Caco-2 (cell line): ENCODE measurements around the gene EIF3A. TPM values are rescaled to one million over a fixed set of nuclear protein-coding genes. Genes with fewer than 3 reads are reported as not detected.

Experiments
- BruUV-seq: library from RNA; stranded (reverse); fragments of 400-500 nt; replicated peaks from 2 replicates; lab custom pipeline; 2021; lab: Mats Ljungman, UMichigan
- CTCF ChIA-PET: fragments of 300-600 bp; sonication (Branson Sonifier 250); formaldehyde crosslinking; loops from one replicate; lab custom pipeline; 2022; ENCODE audit warnings: antibody characterized with exemption; lab: Charles Lee
- POLR2A ChIA-PET: fragments of 300-600 bp; sonication (Branson Sonifier 250); formaldehyde crosslinking; loops from one replicate; lab custom pipeline; 2022; ENCODE audit warnings: antibody characterized with exemption; lab: Charles Lee
- DNase-seq, 2 experiments: peaks; one replicate each; pipeline versions ENCODE4 v3.0.0 to v3.0.0-alpha.2; 2020 to 2022
- H3K27me3 ChIP-seq: replicated peaks from 2 replicates; pipeline ENCODE4 v1.6.0; 2011; ENCODE audit warnings: low read length; ENCODE audit not compliant: control insufficient read depth, insufficient read depth
- H3K36me3 ChIP-seq: 2 replicates; pipeline ENCODE4 v1.5.1; 2011; ENCODE audit warnings: low read length; ENCODE audit not compliant: control insufficient read depth, insufficient read depth
- H3K4me1 ChIP-seq: fragments of 250-450 bp; sonication (Bioruptor Pico); 2 replicates; pipeline ENCODE4 v1.5.1; 2020; ENCODE audit warnings: mild to moderate bottlenecking
- H3K4me3 ChIP-seq: 2 replicates; pipeline ENCODE4 v1.5.1; 2011; ENCODE audit warnings: low read depth, mild to moderate bottlenecking, control low read depth, low read length
- H3K9me3 ChIP-seq: fragments of 250-450 bp; sonication (Bioruptor Pico); 2 replicates; pipeline ENCODE4 v1.5.1; 2020; ENCODE audit warnings: mild to moderate bottlenecking, moderate library complexity
- H3K27ac Mint-ChIP-seq: one replicate; pipeline ENCODE4 v1.8.0; 2022; ENCODE audit warnings: mixed read lengths; ENCODE audit not compliant: unreplicated experiment
- H3K27me3 Mint-ChIP-seq: one replicate; pipeline ENCODE4 v1.8.0; 2022; ENCODE audit warnings: mixed read lengths; ENCODE audit not compliant: insufficient read depth, unreplicated experiment
- H3K36me3 Mint-ChIP-seq: one replicate; pipeline ENCODE4 v1.8.0; 2022; ENCODE audit warnings: mild to moderate bottlenecking, mixed read lengths; ENCODE audit not compliant: insufficient read depth, unreplicated experiment
- H3K4me1 Mint-ChIP-seq: one replicate; pipeline ENCODE4 v1.8.0; 2022; ENCODE audit warnings: low read depth, mixed read lengths; ENCODE audit not compliant: unreplicated experiment
- H3K4me3 Mint-ChIP-seq: one replicate; pipeline ENCODE4 v1.8.0; 2022; ENCODE audit warnings: mild to moderate bottlenecking, moderate library complexity, mixed read lengths; ENCODE audit not compliant: unreplicated experiment
- H3K9me3 Mint-ChIP-seq: one replicate; pipeline ENCODE4 v1.8.0; 2022; ENCODE audit warnings: mixed read lengths; ENCODE audit not compliant: unreplicated experiment
- CTCF ChIP-seq, 2 experiments: fragments of 200-600 bp in 1 of 2; IDR thresholded peaks; 1 replicate in 1 of 2; 2 replicates in 1 of 2; pipeline versions ENCODE4 v1.5.1 to v1.8.0; 2011 to 2022; ENCODE audit warnings: antibody characterized with exemption in 1 of 2, control low read depth in 1 of 2, inconsistent platforms in 1 of 2, low read depth in 1 of 2, low read length in 1 of 2, mild to moderate bottlenecking in 1 of 2, moderate library complexity in 1 of 2; ENCODE audit not compliant: insufficient read depth in 1 of 2, severe bottlenecking in 1 of 2, unreplicated experiment in 1 of 2
- intact Hi-C: fragments of 100-400 bp; cut with micrococcal nuclease; formaldehyde crosslinking; loops from one replicate; pipeline ENCODE4 v1.10.0; 2022; ENCODE audit not compliant: unreplicated experiment
- total RNA-seq: library from RNA; stranded (reverse); gene quantifications from 2 replicates; pipeline ENCODE4 v1.2.3, GENCODE V29; 2022

The EIF3A gene
- total RNA-seq, 1 experiment from 2014 or later: 146 TPM

- TF ChIP-seq CTCF (IDR thresholded peaks at IDR 0.05; ENCODE audit: insufficient read depth in 1 of 2, low read depth in 1 of 2, low read length in 1 of 2, severe bottlenecking in 1 of 2, unreplicated experiment in 1 of 2): no peak
- Mint-ChIP-seq H3K9me3 (no peaks in the 10 kb centered on the region), H3K27ac (no peak overlapping the region), H3K4me3 (peak overlapping the region; percentile 62), H3K27me3 (no peaks in the 10 kb centered on the region), H3K4me1 (peaks cover 15% of the 10 kb centered on the region), H3K36me3 (peaks cover 29% of the 10 kb centered on the region)
- POLR2A ChIA-PET: interaction anchor here (0.6 kb wide), 1 partner anchor 9 kb away, joined by 3 read pairs; no protein-coding TSS in a partner anchor
- Histone ChIP-seq H3K4me3 (peak overlapping the region; percentile 89), H3K27me3 (no peaks in the 10 kb centered on the region), H3K36me3 (no peaks in the 10 kb centered on the region), H3K4me1 (0 out of 2 replicates have a peak, but pooled peaks cover 12% of the 10 kb centered on the region), H3K9me3 (no peaks in the 10 kb centered on the region)
- intact Hi-C loops: no loop called here
- CTCF ChIA-PET: no interaction called here
- no peak for DNase-seq
- BruUV-seq: TSS peak; percentile 55
These were observed 24.5 kb upstream of the EIF3A start for GRCh38 chr10:119105155-119105554.

GRCh38 chr10:119104654-119105015 is 24.0 kb upstream of the EIF3A start:
- peak overlapping the region; percentile 89 for H3K4me3 ChIP-seq
- no peaks in the 10 kb centered on the region for H3K9me3 Mint-ChIP-seq
- H3K36me3 Mint-ChIP-seq: peaks cover 24% of the 10 kb centered on the region
- H3K27me3 Mint-ChIP-seq: no peaks in the 10 kb centered on the region
- no TSS peak for BruUV-seq
- peak overlapping the region; percentile 62 for H3K4me3 Mint-ChIP-seq
- TF ChIP-seq CTCF (IDR thresholded peaks at IDR 0.05; ENCODE audit: insufficient read depth in 1 of 2, low read depth in 1 of 2, low read length in 1 of 2, severe bottlenecking in 1 of 2, unreplicated experiment in 1 of 2): no peak
- no peaks in the 10 kb centered on the region for H3K36me3 ChIP-seq
- POLR2A ChIA-PET: interaction anchor here (0.6 to 0.8 kb wide), 2 partner anchors 9 to 21 kb away, joined by 3 to 5 read pairs; no protein-coding TSS in a partner anchor
- 0 out of 2 replicates have a peak, but pooled peaks cover 12% of the 10 kb centered on the region for H3K4me1 ChIP-seq
- no peaks in the 10 kb centered on the region for H3K27me3 ChIP-seq
- H3K27ac Mint-ChIP-seq: no peak overlapping the region
- intact Hi-C loops: loop anchor here (1.0 kb wide), 1 partner anchor 24 kb away; the partner anchor contains the start of gene EIF3A
- no peak for DNase-seq
- CTCF ChIA-PET: interaction anchor here (0.6 to 1.0 kb wide), 3 partner anchors 12 to 186 kb away, joined by 3 to 4 read pairs (median 3); no protein-coding TSS in a partner anchor
- peaks cover 15% of the 10 kb centered on the region for H3K4me1 Mint-ChIP-seq
- H3K9me3 ChIP-seq: no peaks in the 10 kb centered on the region

- H3K9me3 Mint-ChIP-seq: no peaks in the 10 kb centered on the region
- no peaks in the 10 kb centered on the region for H3K27me3 Mint-ChIP-seq
- peaks cover 15% of the 10 kb centered on the region for H3K4me1 Mint-ChIP-seq
- DNase-seq: peak; percentile 78 to 82
- H3K9me3 ChIP-seq: no peaks in the 10 kb centered on the region
- no peaks in the 10 kb centered on the region for H3K27me3 ChIP-seq
- peaks cover 18% of the 10 kb centered on the region for H3K36me3 Mint-ChIP-seq
- CTCF ChIA-PET: interaction anchor here (0.6 to 1.0 kb wide), 5 partner anchors 12 to 310 kb away, joined by 3 to 4 read pairs (median 3); no protein-coding TSS in a partner anchor
- no peaks in the 10 kb centered on the region for H3K36me3 ChIP-seq
- H3K27ac Mint-ChIP-seq: peak within 1 kb of the TSS; percentile 14
- no peak for TF ChIP-seq CTCF (IDR thresholded peaks at IDR 0.05; ENCODE audit: insufficient read depth in 1 of 2, low read depth in 1 of 2, low read length in 1 of 2, severe bottlenecking in 1 of 2, unreplicated experiment in 1 of 2)
- POLR2A ChIA-PET: interaction anchor here (0.6 to 0.8 kb wide), 4 partner anchors 9 to 349 kb away, joined by 3 to 5 read pairs (median 3); partner anchors contain the start of gene CACUL1
- no TSS peak for BruUV-seq
- H3K4me3 Mint-ChIP-seq: peak within 1 kb of the TSS; percentile 62
- H3K4me1 ChIP-seq: 0 out of 2 replicates have a peak, but pooled peaks cover 12% of the 10 kb centered on the region
- H3K4me3 ChIP-seq: peak within 1 kb of the TSS; percentile 89
- intact Hi-C loops: loop anchor here (1.0 kb wide), 1 partner anchor 24 kb away; the partner anchor contains the start of gene EIF3A
These were observed 23.5 kb upstream of the EIF3A start, which contains the start of gene DENND10 for GRCh38 chr10:119103903-119104653. DENND10 (plus strand) TSS chr10:119104113; CDS start chr10:119104143, 30 bp downstream.
